HL-60 (cell line): ENCODE data around the gene CABLES2.

Source experiments
- DNase-seq, 2 experiments: peaks; one replicate each; pipeline ENCODE4 v3.0.0-alpha.2; 2010 to 2020; ENCODE audit warnings: low read depth in 1 of 2, low spot score in 1 of 2
- H3K27ac ChIP-seq: fragments of 250-450 bp; sonication (Bioruptor Pico); replicated peaks from 2 replicates; pipeline ENCODE4 v1.5.1; 2020; ENCODE audit warnings: mild to moderate bottlenecking, moderate library complexity
- H3K27me3 ChIP-seq: fragments of 250-450 bp; sonication (Bioruptor Pico); 2 replicates; pipeline ENCODE4 v1.5.1; 2021; ENCODE audit warnings: mild to moderate bottlenecking, moderate library complexity; ENCODE audit not compliant: insufficient read depth, poor library complexity, severe bottlenecking
- H3K4me3 ChIP-seq: replicated peaks from 2 replicates; pipeline ENCODE4 v1.5.1; 2011; ENCODE audit warnings: mild to moderate bottlenecking, control low read depth, low read length; ENCODE audit not compliant: insufficient read depth
- CTCF ChIP-seq: IDR thresholded peaks from one replicate; pipeline ENCODE4 v1.5.1; 2011; ENCODE audit warnings: low read length, control low read depth, inconsistent platforms; ENCODE audit not compliant: insufficient read depth
- GABPA ChIP-seq: IDR thresholded peaks from 2 replicates; pipeline ENCODE4 v1.6.1; 2012; ENCODE audit warnings: low read depth
- POLR2AphosphoS5 ChIP-seq: IDR thresholded peaks from 2 replicates; pipeline ENCODE4 v1.6.1; 2012; ENCODE audit warnings: low read depth
- REST ChIP-seq: IDR thresholded peaks from 2 replicates; pipeline ENCODE4 v1.6.1; 2012; ENCODE audit warnings: low read depth; ENCODE audit not compliant: insufficient replicate concordance
- SPI1 ChIP-seq: IDR thresholded peaks from 2 replicates; pipeline ENCODE4 v1.6.1; 2012; ENCODE audit warnings: low read depth, mild to moderate bottlenecking, borderline replicate concordance

Gene CABLES2

GRCh38 chr20:62429455-62430310 is 22.6 kb upstream of the CABLES2 start:
- H3K4me3 ChIP-seq, result no peak overlapping the region
- no peak overlapping the region for H3K27ac ChIP-seq
- no peaks in the 10 kb centered on the region for H3K27me3 ChIP-seq
- no peak for DNase-seq
- TF ChIP-seq CTCF (no peak), REST (no peak), SPI1 (no peak), GABPA (no peak), POLR2AphosphoS5 (no peak)

GRCh38 chr20:62428396-62429295 is 21.6 kb upstream of the CABLES2 start:
- H3K27me3 ChIP-seq, result no peaks in the 10 kb centered on the region
- no peak overlapping the region for H3K4me3 ChIP-seq
- no peak for DNase-seq
- no peak overlapping the region for H3K27ac ChIP-seq
- no peak for TF ChIP-seq REST
- no peak for TF ChIP-seq CTCF
- no peak for TF ChIP-seq GABPA
- TF ChIP-seq SPI1, result no peak
- no peak for TF ChIP-seq POLR2AphosphoS5

- DNase-seq, result no peak
- H3K27ac ChIP-seq, result no peak overlapping the region
- H3K4me3 ChIP-seq, result no peak overlapping the region
- H3K27me3 ChIP-seq, result peaks cover 4% of the 10 kb centered on the region
- no peak for TF ChIP-seq CTCF
- no peak for TF ChIP-seq GABPA
- no peak for TF ChIP-seq REST
- no peak for TF ChIP-seq POLR2AphosphoS5
- TF ChIP-seq SPI1, result no peak
Observed at GRCh38 chr20:62428002-62428372, 20.9 kb upstream of the CABLES2 start.
